CD1c-positive myeloid dendritic cell (primary cell): ENCODE measurements around the gene ERAL1.

Experiments
- DNase-seq: peaks from one replicate; pipeline ENCODE4 v3.0.0-alpha.2; 2016; ENCODE audit errors: extremely low spot score

ERAL1 gene

GRCh38 chr17:28879886-28880571 is 25.2 kb downstream of the ERAL1 start:
- no peak for DNase-seq

- no peak for DNase-seq
Measured at GRCh38 chr17:28880572-28880945, 25.7 kb downstream of the ERAL1 start.

- DNase-seq, result no peak
Measured at GRCh38 chr17:28881533-28882056, 26.8 kb downstream of the ERAL1 start.

- no peak for DNase-seq
Measured at GRCh38 chr17:28882154-28882895, 27.5 kb downstream of the ERAL1 start.

GRCh38 chr17:28883967-28884702 is 29.3 kb downstream of the ERAL1 start:
- DNase-seq, result no peak

- DNase-seq, result no peak
Measured at GRCh38 chr17:28885363-28885762, 30.5 kb downstream of the ERAL1 start.

GRCh38 chr17:28885951-28886350 is 31.1 kb downstream of the ERAL1 start:
- no peak for DNase-seq

- no peak for DNase-seq
Measured at GRCh38 chr17:28887871-28888471, 33.2 kb downstream of the ERAL1 start.

GRCh38 chr17:28888832-28889231 is 34.0 kb downstream of the ERAL1 start:
- DNase-seq, result no peak

- peak; percentile 41 for DNase-seq
Measured at GRCh38 chr17:28889996-28890395, 35.2 kb downstream of the ERAL1 start.

- no peak for DNase-seq
Measured at GRCh38 chr17:28891201-28891600, 36.4 kb downstream of the ERAL1 start.

GRCh38 chr17:28892024-28892423 is 37.2 kb downstream of the ERAL1 start:
- no peak for DNase-seq

GRCh38 chr17:28893248-28894183 is 38.7 kb downstream of the ERAL1 start:
- DNase-seq, result peak; percentile 67

- DNase-seq, result no peak
Measured at GRCh38 chr17:28895794-28896447, 41.1 kb downstream of the ERAL1 start.

- DNase-seq, result no peak
Measured at GRCh38 chr17:28896491-28896883, 41.7 kb downstream of the ERAL1 start.

GRCh38 chr17:28896884-28897768 is 42.3 kb downstream of the ERAL1 start, which contains the start of gene FLOT2:
Gene FLOT2 (minus strand): TSS chr17:28897733. CDS start chr17:28897574, 159 bp downstream.
- DNase-seq, result peak; percentile 66

- no peak for DNase-seq
Measured at GRCh38 chr17:28897769-28898526, 43.1 kb downstream of the ERAL1 start.

- DNase-seq, result no peak
Measured at GRCh38 chr17:28898527-28898955, 43.7 kb downstream of the ERAL1 start.
